SU-DHL-6 (cell line): ENCODE measurements around the gene SPNS3.

Experiments used
- EZH2phosphoT487 ChIP-seq: fragments of 200-600 bp; sonication (generic), shearing (Covaris generic); conservative IDR thresholded peaks from 2 replicates; pipeline ENCODE4 v1.6.1; 2018; ENCODE audit warnings: mild to moderate bottlenecking, antibody characterized with exemption, low read length, moderate library complexity, mixed read lengths
- TF ChIP-seq, protein P1 (sequence below): fragments of 200-600 bp; sonication (generic); IDR thresholded peaks from one replicate; pipeline ENCODE4 v1.5.1; 2017; ENCODE audit warnings: antibody characterized with exemption, mild to moderate bottlenecking, low read length, moderate library complexity; ENCODE audit not compliant: insufficient read depth, poor library complexity, severe bottlenecking

- TF ChIP-seq, protein P1, sequence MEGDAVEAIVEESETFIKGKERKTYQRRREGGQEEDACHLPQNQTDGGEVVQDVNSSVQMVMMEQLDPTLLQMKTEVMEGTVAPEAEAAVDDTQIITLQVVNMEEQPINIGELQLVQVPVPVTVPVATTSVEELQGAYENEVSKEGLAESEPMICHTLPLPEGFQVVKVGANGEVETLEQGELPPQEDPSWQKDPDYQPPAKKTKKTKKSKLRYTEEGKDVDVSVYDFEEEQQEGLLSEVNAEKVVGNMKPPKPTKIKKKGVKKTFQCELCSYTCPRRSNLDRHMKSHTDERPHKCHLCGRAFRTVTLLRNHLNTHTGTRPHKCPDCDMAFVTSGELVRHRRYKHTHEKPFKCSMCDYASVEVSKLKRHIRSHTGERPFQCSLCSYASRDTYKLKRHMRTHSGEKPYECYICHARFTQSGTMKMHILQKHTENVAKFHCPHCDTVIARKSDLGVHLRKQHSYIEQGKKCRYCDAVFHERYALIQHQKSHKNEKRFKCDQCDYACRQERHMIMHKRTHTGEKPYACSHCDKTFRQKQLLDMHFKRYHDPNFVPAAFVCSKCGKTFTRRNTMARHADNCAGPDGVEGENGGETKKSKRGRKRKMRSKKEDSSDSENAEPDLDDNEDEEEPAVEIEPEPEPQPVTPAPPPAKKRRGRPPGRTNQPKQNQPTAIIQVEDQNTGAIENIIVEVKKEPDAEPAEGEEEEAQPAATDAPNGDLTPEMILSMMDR: no peak
- no peak for TF ChIP-seq EZH2phosphoT487
These were observed 73.2 kb downstream of the SPNS3 start for GRCh38 chr17:4506892-4507291.
